Stomach (tissue), 4 donors: ENCODE measurements around the gene RNF20.

Experiments used
- POLR2A ChIP-seq, 4 donors: fragments of 450-650 bp; IDR thresholded peaks; one replicate each; pipeline ENCODE4 v1.6.1; 2016; ENCODE audit warnings: antibody characterized with exemption in 4 of 4, control low read depth in 2 of 4, mild to moderate bottlenecking in 1 of 4, moderate library complexity in 1 of 4
- TF ChIP-seq, protein P1 (sequence below), 7 experiments: fragments of 450-650 bp in 4 of 7; fragments of 200-600 bp in 3 of 7; sonication (generic) in 3 of 7; IDR thresholded peaks; one replicate each; pipeline ENCODE4 v1.5.1; 2016 to 2019; ENCODE audit warnings: antibody characterized with exemption in 7 of 7, control low read depth in 2 of 7, mild to moderate bottlenecking in 1 of 7

DNA sequence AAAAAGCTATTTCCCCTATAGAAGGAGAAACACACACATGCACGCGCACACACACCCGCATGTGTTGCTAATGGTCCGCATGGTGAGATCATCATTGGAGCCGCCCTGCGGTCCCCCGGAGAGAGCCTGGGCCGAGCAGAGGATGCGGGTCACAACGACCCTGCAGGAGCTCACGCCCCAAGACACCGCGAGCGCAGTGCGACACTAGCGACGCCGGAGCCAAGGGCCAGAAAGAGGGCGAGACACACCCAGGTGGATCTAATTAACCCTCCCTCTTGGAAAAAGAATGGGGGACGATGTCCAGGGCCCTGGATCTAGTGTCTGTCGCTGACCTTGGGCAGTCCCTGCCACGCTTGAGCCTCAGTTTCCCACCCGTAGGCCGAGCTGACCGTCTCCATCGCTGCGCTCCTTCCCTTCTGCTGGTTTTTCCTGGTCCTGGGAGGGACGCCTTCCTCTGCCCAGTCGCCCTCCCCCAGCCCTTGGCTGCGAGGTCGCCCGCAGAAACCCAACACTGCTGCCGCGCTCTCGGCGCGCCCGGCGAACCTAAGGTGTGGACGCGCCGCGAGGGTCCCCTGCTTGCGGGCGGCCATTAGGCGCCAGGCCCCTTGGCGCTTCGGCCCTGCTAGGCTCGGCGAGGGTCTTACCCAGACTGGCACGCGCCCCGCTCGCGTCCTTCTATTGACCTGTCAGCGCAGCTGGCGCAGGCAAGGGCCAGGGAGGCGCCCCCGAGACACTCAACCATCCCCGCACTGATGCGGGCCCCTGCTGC lies 47.5 kb upstream of the RNF20 start:
- TF ChIP-seq, protein P1, sequence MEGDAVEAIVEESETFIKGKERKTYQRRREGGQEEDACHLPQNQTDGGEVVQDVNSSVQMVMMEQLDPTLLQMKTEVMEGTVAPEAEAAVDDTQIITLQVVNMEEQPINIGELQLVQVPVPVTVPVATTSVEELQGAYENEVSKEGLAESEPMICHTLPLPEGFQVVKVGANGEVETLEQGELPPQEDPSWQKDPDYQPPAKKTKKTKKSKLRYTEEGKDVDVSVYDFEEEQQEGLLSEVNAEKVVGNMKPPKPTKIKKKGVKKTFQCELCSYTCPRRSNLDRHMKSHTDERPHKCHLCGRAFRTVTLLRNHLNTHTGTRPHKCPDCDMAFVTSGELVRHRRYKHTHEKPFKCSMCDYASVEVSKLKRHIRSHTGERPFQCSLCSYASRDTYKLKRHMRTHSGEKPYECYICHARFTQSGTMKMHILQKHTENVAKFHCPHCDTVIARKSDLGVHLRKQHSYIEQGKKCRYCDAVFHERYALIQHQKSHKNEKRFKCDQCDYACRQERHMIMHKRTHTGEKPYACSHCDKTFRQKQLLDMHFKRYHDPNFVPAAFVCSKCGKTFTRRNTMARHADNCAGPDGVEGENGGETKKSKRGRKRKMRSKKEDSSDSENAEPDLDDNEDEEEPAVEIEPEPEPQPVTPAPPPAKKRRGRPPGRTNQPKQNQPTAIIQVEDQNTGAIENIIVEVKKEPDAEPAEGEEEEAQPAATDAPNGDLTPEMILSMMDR (IDR thresholded peaks at IDR 0.05): no peak
- no peak for TF ChIP-seq POLR2A (IDR thresholded peaks at IDR 0.05)
